ENCODE data around the gene ZNF892. TPM values are rescaled to one million over a fixed set of nuclear protein-coding genes. Genes with fewer than 3 reads are reported as not detected.
"Not testable (repeated sequence)": the region's sequence is repeated elsewhere in the genome, so short reads cannot be mapped to it uniquely, and the experiment has no call there.

The ZNF892 gene
- total RNA-seq, 1 donor from 2014 or later, result 11.7 TPM

GRCh38 chr2:95231723-95232122 lies 24.4 kb downstream of the ZNF892 start:
- DNase-seq, result peak; percentile 75

DNA sequence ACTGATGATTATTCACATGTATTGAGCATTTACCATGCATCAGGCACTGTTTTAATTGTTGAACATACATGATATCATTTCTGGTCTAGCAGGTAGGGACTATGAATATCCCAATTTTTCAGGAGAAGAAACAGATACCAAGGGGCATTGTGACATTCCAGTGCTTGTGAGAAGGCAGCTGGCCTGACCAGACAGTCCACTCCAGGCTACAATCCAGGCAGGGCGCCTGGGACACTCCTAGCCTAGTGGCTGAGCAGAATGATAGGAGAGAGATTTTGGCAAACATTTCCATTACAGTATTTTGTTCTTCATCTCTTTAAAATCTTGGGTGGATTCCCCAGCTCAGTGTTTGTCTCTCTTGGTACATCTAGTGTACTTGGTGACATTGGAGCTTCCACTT lies 24.9 kb downstream of the ZNF892 start:
- no peak for DNase-seq

GRCh38 chr2:95234286-95234785 lies 27.0 kb downstream of the ZNF892 start:
- no peak for DNase-seq

DNA sequence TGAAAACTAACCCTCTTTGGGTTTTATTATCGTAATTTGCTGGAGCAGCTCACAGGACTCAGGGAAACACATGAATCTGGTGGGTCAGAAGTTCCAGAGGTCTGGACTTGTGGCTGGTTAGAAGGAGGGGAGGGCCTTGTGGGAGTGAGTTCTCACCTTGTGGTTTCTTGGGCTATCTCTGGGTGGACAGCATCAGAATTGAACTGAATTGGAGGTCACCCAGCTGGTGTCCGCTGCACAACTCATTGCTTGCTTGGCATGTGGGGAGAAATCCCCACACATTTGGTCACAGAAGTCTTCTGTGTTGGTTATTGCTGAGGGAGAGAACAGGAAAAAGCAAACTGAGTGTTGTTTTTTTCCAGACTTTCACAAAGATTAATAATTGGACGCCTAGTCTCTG lies 27.5 kb downstream of the ZNF892 start:
- no peak for DNase-seq

- peak; percentile 19 for DNase-seq
Measured at GRCh38 chr2:95238131-95238530, 30.8 kb downstream of the ZNF892 start.

- no peak for DNase-seq
Measured at GRCh38 chr2:95240091-95240490, 32.8 kb downstream of the ZNF892 start.

GRCh38 chr2:95240556-95240955 lies 33.2 kb downstream of the ZNF892 start:
- no peak for DNase-seq

DNA sequence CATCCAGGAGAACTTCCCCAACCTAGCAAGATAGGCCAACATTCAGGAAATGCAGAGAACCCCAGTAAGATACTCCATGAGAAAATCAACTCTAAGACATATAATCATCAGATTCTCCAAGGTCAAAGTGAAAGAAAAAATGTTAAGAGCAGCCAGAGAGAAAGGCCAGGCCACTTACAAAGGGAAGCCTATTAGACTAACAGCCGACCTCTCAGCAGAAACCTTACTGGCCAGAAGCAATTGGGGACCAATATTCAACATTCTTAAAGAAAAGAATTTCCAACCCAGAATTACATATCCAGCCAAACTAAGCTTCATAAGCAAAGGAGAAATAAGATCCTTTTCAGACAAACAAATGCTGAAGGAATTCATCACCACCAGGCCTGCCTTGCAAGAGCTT lies 34.8 kb downstream of the ZNF892 start:
- DNase-seq, result not testable (repeated sequence)

Other genes with a start within 250 kb of the ZNF892 start
- gene MAL, start 181.8 kb upstream of the ZNF892 start, total RNA-seq, result 16.9 TPM
- 55.6 TPM for gene MRPS5, start 85.7 kb upstream of the ZNF892 start, total RNA-seq
- 31.4 TPM for gene ZNF514, start 47.7 kb upstream of the ZNF892 start, total RNA-seq
- gene ZNF2, start 41.7 kb upstream of the ZNF892 start, total RNA-seq, result 7.9 TPM
- gene PROM2, start 66.9 kb downstream of the ZNF892 start, total RNA-seq, result 12.6 TPM
- 8.8 TPM for gene KCNIP3, start 89.8 kb downstream of the ZNF892 start, total RNA-seq
- 20.8 TPM for gene FAHD2A, start 195.2 kb downstream of the ZNF892 start, total RNA-seq